Measurements from ENCODE around the gene CHRD.

The CHRD gene

DNA sequence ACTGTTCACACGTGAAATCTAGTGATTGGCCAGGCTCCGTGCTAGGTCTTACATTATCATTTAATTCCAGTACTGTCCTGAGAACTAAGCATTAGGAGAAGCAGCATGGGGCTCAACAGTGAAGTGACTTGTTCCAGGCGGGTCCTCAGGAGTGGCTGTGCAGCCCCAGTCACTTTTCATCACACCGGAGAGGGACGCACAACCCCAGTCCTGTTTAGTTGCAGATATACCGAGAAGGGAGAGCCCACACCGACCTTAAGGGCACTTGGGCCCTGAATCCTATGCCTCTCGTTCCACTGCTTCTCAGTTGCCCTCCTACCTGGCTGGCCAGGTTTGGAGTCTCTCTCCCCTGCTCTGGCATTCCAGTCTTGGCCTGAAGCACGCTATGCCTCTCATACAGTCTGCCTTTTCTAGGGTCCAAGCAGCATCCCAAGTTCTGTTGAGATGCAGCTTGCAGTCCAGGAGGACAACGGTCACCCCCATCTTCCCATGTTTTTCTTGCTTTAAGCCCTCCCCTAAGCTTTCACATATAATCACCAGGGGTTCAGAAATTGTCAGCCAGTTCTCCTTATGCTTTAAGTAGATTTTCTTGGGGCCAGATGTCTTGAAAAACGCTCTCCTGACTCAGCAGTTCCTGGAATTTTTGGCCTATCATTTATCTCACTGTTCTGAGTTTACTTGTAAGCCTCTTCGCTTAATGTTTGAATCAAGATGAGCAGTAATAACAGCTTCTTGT is 32.4 kb upstream of the CHRD start:
- DNase-seq = no peak

- no peak for DNase-seq
Measured at GRCh38 chr3:184348057-184348382, 31.8 kb upstream of the CHRD start.

DNA sequence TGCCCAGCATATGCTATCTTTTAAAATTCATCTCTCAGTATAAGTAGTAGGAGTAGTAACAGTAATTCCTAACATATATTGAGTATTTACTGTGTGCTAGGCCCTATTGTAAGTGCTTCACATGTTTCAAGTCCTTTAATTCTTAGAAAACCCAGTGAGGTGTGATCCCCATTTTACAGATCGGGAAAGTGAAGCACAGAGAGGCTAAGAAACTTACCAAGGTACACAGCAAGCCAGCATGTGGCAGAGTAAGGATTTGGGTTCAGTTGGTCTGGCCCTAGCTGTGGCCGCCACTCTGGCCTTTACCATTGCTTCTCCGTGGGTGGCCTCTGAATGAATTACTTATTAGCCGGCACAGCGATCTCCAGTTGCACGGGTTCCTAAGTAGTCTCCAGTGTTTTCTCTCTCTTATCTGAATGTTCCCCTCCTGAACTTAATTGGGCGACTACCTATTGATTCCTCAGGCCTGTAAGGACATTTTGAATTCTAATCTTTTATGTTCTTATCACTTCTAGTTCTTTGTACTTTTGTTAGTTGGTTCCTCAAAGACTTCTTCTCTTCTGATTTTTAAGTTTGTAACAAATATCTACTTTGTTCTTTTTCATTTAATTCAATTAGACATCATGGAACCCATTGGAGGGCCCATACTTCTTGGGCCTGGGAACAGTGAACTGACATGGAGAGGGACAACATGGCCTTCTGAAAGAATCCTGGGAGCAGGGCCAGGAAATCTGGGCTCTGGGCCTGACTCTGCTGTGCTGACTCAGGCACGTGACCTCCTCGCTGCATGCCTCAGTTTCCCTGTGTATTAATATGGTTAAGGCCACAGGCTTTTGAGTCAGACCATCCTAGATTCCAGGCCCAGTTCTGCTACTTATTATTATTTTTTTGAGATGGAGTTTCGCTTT is 30.0 kb upstream of the CHRD start:
- DNase-seq = no peak

- no peak for DNase-seq
Measured at GRCh38 chr3:184350618-184351017, 29.2 kb upstream of the CHRD start.

DNA sequence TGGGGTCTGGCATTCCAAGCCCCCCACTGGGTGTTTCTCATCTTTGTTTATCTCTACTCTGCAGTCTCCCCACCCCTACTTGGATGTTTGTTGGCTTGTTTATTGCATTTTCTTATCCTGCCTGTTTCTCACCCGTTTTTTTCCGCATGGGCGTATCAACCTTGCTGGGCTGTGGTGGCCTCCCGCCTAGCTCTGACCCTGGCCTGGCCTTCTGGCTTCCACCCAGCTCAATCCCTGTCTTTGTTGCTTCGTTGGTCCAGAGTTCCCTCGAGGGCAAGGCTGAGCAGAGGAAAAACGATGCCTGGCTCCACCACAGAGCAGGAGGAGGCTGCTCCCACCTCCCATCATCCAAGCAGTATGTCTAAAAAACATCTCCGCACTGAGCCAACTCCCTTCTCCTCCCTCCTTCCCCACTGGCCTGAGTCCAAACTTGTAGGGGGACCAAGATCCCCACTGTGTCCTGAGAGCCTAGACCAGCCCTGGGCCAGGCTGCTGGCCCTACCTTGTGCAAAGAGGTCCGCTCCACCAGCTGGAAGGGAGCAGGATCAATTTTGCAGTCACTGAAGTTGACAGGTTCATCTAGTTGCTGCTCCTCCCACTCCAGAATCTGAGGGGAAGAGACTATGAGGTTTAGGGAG is 28.2 kb upstream of the CHRD start:
- DNase-seq = no peak

GRCh38 chr3:184352149-184352785 is 27.6 kb upstream of the CHRD start:
- DNase-seq = no peak

- no peak for DNase-seq
Measured at GRCh38 chr3:184352897-184353545, 26.8 kb upstream of the CHRD start.

DNA sequence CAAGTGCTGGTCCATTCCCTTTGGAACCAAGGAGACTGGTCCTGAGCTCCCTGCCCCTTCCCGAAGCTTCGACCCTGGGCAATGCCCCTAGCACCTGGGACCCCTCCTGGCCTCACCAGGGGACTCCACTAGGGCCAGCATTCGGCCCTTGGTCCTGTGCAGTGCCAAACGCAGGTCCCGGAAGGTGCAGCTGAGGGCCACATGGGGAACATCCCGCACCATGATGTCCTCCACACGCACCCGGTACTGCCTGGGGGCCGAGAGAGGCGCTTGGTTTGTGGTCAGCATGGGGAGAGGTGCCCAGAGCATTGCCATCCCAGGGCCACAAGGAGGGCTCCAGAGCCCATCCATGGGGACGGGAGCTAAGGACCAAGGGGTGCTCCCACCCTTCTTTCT is 26.3 kb upstream of the CHRD start:
- no peak for DNase-seq

GRCh38 chr3:184354121-184354728 is 25.6 kb upstream of the CHRD start:
- no peak for DNase-seq

DNA sequence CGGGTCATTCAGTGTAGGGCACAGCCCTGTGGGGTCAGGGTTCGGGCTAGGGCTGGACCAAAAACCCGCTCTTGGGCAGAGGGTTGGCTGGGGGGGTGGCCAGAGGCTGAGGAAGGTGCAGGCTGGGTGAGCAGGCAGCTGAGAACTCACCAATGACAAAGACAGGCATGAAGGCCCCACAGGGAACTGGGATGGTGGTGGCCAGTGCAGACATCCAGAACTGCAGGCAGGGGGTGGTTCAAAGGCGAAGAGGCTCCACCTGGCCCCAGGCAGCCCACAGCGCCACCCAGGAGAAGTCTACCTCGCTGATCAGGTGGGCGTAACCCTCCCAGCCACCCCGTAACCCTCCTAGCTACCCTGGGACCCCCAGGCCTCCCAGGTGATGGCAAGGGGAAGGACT is 25.1 kb upstream of the CHRD start:
- no peak for DNase-seq

DNA sequence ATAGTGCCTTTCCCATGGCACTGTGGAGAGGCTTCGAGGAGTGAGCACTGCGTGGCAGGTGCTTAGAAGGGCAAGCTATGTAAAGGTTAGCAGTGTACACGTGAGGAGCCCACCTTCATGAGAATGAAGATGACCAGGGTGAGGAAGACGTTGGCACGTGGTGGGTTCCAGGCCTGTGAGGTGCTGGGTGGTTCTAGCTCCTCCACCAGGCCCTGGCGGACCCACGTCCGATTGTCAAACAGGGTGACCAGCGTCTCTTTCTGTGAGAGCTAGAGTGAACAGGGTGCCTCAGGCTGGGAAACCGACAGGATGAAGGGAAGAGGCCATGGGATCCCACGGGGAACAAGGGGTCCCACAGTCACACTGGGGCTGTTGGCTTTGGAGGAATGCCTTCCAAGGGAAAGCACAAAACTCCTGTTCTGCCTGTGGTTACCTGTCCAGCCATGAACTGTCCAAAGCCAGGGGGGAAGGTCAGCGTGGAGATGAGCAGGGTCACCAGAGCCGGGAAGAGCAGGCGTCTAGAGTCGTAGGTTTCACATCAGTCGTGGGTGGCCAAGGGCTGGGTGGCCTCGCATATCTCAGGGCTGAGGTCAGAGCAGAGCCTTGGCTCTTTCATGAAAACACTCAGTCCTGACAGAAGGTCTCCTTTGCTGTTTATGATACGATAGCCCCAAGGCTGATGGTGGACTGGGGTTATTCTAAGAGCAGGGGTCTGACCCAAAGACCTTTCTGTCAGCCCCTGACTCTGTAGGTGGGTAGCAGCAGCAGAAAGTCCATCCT is 24.4 kb upstream of the CHRD start:
- no peak for DNase-seq

GRCh38 chr3:184357248-184358123 is 22.4 kb upstream of the CHRD start:
- no peak for DNase-seq

DNA sequence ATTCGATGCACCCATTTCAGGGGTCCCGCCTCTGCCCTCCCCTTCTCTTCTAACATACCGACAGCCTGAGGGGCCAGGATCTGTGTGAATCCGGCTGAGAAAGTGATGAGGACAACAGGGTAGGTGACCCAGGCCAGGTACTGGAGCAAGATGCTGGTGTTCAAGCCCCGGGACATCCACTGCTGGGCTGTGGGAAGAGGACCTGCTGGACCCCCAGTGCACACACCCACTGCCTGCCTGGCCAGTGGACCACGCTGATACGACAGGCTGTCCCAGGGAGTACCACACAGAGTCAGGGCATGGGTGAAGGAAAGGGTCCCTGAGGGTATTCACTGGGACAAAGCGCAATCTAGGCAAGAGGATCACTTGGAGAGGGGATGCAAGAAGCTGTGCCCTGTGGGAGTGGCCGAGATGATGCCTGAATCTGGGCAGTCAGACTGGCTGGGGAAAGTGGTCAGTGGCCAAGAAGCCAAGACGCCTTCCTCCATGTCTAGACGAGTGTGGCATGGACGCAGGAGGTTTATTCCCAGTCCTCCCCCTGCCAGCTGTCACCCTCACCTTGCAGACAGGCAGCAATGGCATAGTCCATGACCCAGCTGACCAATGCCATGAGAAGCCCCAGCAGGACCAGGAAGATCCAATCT is 21.6 kb upstream of the CHRD start:
- no peak for DNase-seq

- no peak for DNase-seq
Measured at GRCh38 chr3:184358921-184359350, 20.9 kb upstream of the CHRD start.

DNA sequence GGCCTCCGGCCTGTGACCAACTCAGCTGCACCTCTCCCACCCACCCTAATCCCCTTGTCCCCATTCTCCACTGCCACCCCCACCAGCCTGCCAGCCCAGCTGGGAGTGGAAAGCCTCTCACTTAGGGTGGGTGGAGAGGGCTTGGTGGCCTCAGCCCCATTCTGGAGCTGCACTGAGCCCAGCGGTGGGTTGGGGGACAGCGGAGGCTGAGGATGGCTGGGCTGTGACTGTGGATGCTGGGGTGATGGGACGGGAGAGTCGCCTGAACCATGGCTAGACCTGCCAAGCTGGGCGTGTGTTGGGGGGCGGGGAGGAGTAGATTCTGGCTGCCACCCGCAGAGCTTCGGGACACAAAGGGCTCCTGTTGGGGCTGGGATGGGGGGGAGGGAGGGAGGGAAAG is 20.2 kb upstream of the CHRD start:
- no peak for DNase-seq

DNA sequence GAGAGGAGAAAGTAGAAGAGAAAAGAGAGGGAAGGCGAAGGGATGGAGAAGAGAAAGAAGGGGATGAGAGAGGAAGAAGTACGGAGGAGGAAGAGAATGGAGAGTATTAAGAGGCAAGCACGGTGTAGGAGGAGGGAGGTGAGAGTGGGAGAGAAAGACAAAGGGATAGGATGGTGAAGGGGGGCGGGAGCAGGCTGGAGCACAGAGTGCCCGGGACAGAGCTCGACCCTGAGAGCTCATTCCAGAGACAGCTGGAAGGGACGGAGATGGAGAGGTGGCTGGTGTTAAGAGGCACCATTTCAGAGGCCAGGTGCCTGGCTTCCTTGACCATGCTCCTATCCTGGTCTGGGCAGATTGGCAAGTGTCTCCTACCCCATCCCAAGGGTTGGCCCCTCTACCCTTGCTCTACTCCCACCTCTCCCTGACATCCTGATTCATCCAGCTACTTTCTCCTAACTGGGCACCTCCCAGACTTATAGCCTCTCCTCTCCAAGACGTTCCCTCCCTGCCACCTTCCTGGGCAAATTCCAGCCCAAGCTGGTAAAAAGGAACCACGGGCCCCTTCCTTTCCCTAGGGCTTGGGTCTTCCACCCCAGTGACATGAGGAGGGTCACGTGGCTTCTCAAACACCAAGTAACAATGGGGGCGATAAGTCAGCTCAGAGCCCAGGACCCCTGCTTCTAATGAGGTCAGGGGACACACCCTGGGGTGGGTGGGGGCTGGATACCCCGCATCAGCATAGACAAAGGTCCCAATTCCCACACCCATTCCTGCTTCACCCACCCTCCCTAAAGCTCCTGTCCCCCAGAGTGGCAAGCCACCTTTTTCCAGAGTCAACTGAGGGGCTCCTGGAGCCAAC is 19.6 kb upstream of the CHRD start:
- no peak for DNase-seq

GRCh38 chr3:184360929-184361531 is 18.8 kb upstream of the CHRD start:
- no peak for DNase-seq

- DNase-seq = peak; percentile 37
Measured at GRCh38 chr3:184361532-184361931, 18.3 kb upstream of the CHRD start, which contains the start of the genes CLCN2 and POLR2H. TSS of gene CLCN2 (minus strand) at chr3:184361605. CDS start at chr3:184361479, 126 bp downstream. TSS of gene POLR2H (plus strand) at chr3:184361710. CDS start at chr3:184363493, 1,783 bp downstream.
